CD8-positive, alpha-beta memory T cell (primary cell): ENCODE results near the gene PDZK1. TPM values are rescaled to one million over a fixed set of nuclear protein-coding genes. Genes with fewer than 3 reads are reported as not detected.
"Not testable (repeated sequence)": the region's sequence is repeated elsewhere in the genome, so short reads cannot be mapped to it uniquely, and the experiment has no call there.

Experiments used
- CTCF ChIA-PET: fragments of 350-600 bp; sonication (Branson Sonifier 250); formaldehyde crosslinking; loops from one replicate; lab custom pipeline; 2021; ENCODE audit warnings: antibody characterized with exemption; lab: Charles Lee
- POLR2A ChIA-PET: fragments of 350-600 bp; sonication (Branson Sonifier 250); formaldehyde crosslinking; loops from one replicate; lab custom pipeline; 2021; ENCODE audit warnings: antibody characterized with exemption; lab: Charles Lee
- DNase-seq, 5 donors: peaks; one replicate each; pipeline versions ENCODE4 v3.0.0 to v3.0.0-alpha.2; 2020 to 2022; ENCODE audit warnings: mixed read lengths in 1 of 5
- H3K27ac ChIP-seq: one replicate; pipeline ENCODE4 v1.7.0; 2013; ENCODE audit warnings: low read depth, mild to moderate bottlenecking, low read length, moderate library complexity
- H3K27me3 ChIP-seq: 2 replicates; pipeline ENCODE4 v1.7.0; 2013; ENCODE audit warnings: low read length, mild to moderate bottlenecking; ENCODE audit not compliant: insufficient read depth, poor library complexity, severe bottlenecking
- H3K36me3 ChIP-seq: 2 replicates; pipeline ENCODE4 v1.7.0; 2013; ENCODE audit warnings: mild to moderate bottlenecking, low read length, moderate library complexity; ENCODE audit not compliant: insufficient read depth
- H3K4me1 ChIP-seq: 2 replicates; pipeline ENCODE4 v1.7.0; 2013; ENCODE audit warnings: mild to moderate bottlenecking, low read length, moderate library complexity; ENCODE audit not compliant: insufficient read depth
- H3K4me3 ChIP-seq: 2 replicates; pipeline ENCODE4 v1.7.0; 2013; ENCODE audit warnings: mild to moderate bottlenecking, low read length
- H3K9me3 ChIP-seq: 2 replicates; pipeline ENCODE4 v1.7.0; 2013; ENCODE audit warnings: mild to moderate bottlenecking, low read length
- H3K27ac Mint-ChIP-seq, 8 donors: one replicate each; pipeline ENCODE4 v1.8.0; 2020 to 2021; ENCODE audit warnings: mixed read lengths in 8 of 8, mild to moderate bottlenecking in 6 of 8, inconsistent platforms in 3 of 8, moderate library complexity in 3 of 8
- H3K27me3 Mint-ChIP-seq, 2 donors: one replicate each; pipeline ENCODE4 v1.8.0; 2020 to 2021; ENCODE audit warnings: mixed read lengths in 2 of 2, mild to moderate bottlenecking in 1 of 2, moderate library complexity in 1 of 2
- H3K36me3 Mint-ChIP-seq, 3 donors: one replicate each; pipeline ENCODE4 v1.8.0; 2020 to 2021; ENCODE audit warnings: mixed read lengths in 3 of 3, inconsistent platforms in 1 of 3, mild to moderate bottlenecking in 1 of 3
- H3K4me1 Mint-ChIP-seq, 3 donors: one replicate each; pipeline ENCODE4 v1.8.0; 2020 to 2021; ENCODE audit warnings: mixed read lengths in 3 of 3, inconsistent platforms in 1 of 3, mild to moderate bottlenecking in 1 of 3
- H3K4me3 Mint-ChIP-seq, 7 donors: one replicate each; pipeline ENCODE4 v1.8.0; 2020 to 2021; ENCODE audit warnings: mixed read lengths in 7 of 7, mild to moderate bottlenecking in 6 of 7, moderate library complexity in 4 of 7, inconsistent platforms in 2 of 7
- H3K9me3 Mint-ChIP-seq, 5 donors: one replicate each; pipeline ENCODE4 v1.8.0; 2020 to 2022; ENCODE audit warnings: mixed read lengths in 5 of 5, mild to moderate bottlenecking in 3 of 5, moderate library complexity in 2 of 5, inconsistent platforms in 1 of 5
- polyA plus RNA-seq: library from polyadenylated mRNA; unstranded; fragments of 300-500 nt; fragmentation: Illumina TruSeq; gene quantifications from one replicate; pipeline ENCODE4 v1.2.3, GENCODE V29; 2021
- total RNA-seq, 2 experiments: library from RNA; stranded (reverse); gene quantifications; one replicate each; pipeline ENCODE4 v1.2.3, GENCODE V29; 2021

PDZK1 gene
- total and polyA plus RNA-seq, 3 experiments from 2014 or later, result 0.53 TPM; not detected in 2

DNA sequence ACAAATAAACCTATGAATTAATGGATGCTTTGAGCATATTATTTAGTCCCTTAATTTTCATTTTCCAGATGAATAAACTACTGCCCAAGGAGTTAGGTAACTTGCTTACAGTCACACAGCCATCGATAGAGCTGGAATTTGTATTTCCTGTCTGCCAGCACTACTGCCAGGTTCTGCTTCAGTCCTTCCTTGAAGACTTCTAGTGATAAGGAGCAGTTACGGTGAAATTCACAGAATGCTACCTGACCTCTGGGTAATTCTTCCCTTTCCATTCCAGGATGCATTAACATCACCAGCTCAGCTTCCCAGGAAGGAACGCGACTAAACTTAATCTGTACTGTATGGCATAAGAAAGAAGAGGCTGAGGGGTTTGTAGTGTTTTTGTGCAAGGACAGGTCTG is 23.3 kb upstream of the PDZK1 start:
- CTCF ChIA-PET, result no interaction called here
- no peak overlapping the region for H3K4me3 Mint-ChIP-seq
- peak overlapping the region in 2 of 8 donors; percentile 5 to 19 for H3K27ac Mint-ChIP-seq
- H3K4me3 ChIP-seq, result no peak overlapping the region
- H3K4me1 Mint-ChIP-seq, result no peaks in the 10 kb centered on the region
- H3K27ac ChIP-seq, result no peak overlapping the region
- no peaks in the 10 kb centered on the region for H3K27me3 ChIP-seq
- H3K36me3 Mint-ChIP-seq, result peaks cover 0 to 8% (median 5%) of the 10 kb centered on the region in 3 donors
- POLR2A ChIA-PET, result no interaction called here
- no peaks in the 10 kb centered on the region for H3K36me3 ChIP-seq
- H3K27me3 Mint-ChIP-seq, result no peaks in the 10 kb centered on the region
- no peaks in the 10 kb centered on the region for H3K4me1 ChIP-seq
- no peak for DNase-seq
- no peaks in the 10 kb centered on the region for H3K9me3 Mint-ChIP-seq
- H3K9me3 ChIP-seq, result no peaks in the 10 kb centered on the region

DNA sequence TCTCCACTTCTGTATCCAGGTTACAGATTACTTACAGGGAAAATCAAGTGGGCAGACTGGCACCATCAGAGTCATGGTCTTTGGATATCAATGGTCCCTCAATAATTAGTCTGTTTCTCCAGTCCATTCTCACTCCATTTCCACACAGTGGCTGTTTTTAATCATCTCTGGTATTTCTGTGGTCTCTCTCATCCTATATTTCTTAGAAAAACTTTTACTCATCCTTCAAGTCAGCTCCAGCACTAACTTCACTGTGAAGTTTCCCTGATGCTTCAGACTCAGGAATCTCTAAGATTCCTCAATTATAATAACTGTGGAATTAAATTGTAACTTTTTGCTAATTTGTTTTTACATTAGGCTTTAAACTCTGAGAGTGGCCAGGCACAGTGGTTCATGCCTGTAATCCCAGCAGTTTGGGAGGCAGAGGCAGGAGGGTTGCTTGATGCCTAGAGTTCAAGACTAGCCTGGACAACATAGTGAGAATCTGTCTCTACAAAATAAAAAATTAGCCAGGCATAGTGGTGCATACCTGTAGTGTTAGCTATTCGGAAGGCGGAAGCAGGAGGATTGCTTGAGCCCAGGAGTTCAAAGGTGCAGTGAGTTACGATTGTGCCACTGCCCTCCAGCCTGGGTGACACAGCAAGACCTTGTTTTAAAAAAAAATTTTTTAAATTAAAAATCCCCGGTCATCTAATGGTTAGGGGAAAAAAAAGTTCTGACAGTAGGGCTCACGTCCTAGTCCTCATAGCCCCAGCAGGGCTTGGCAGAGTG is 22.7 kb upstream of the PDZK1 start:
- no peaks in the 10 kb centered on the region for H3K4me1 ChIP-seq
- H3K9me3 Mint-ChIP-seq, result no peaks in the 10 kb centered on the region

DNA sequence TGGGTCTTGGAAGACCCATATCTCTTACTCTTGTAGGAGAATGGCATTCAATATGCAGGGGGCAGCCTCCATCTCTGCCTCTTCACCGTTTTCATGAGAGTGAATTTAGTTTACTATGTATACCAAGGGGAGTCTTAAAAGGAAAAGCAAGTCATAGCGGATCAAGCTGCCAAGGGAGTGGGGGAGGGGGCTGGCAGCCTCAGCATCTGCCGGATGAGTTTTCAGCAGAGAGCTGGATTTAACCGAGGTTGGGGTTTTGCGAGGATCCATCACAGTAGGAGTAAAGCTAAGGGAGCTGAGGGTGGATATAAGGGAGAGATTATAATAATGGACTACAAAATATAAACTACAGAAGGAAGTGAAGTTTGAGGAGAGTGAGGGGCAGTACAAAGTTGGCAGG is 22.0 kb upstream of the PDZK1 start:
- DNase-seq, result no peak
- ChIA-PET CTCF (interaction anchor here (1.1 kb wide), 1 partner anchor 8 kb away, joined by 3 read pairs; no protein-coding TSS in a partner anchor), POLR2A (no interaction called here)
- Histone ChIP-seq H3K4me1 (no peaks in the 10 kb centered on the region), H3K36me3 (no peaks in the 10 kb centered on the region), H3K27ac (no peak overlapping the region), H3K4me3 (no peak overlapping the region), H3K27me3 (no peaks in the 10 kb centered on the region), H3K9me3 (no peaks in the 10 kb centered on the region)
- H3K27me3 Mint-ChIP-seq, result no peaks in the 10 kb centered on the region
- H3K9me3 Mint-ChIP-seq, result no peaks in the 10 kb centered on the region
- peaks cover 0 to 8% (median 5%) of the 10 kb centered on the region in 3 donors for H3K36me3 Mint-ChIP-seq
- no peak overlapping the region for H3K4me3 Mint-ChIP-seq
- H3K27ac Mint-ChIP-seq, result peak overlapping the region in 1 of 8 donors; percentile 77
- H3K4me1 Mint-ChIP-seq, result no peaks in the 10 kb centered on the region

More for the DNA sequence above, 22.7 kb upstream of the PDZK1 start:
- H3K4me1 Mint-ChIP-seq, result no peaks in the 10 kb centered on the region
- no peak overlapping the region for H3K4me3 ChIP-seq
- no peak overlapping the region for H3K27ac ChIP-seq
- no peaks in the 10 kb centered on the region for H3K27me3 Mint-ChIP-seq
- no peak for DNase-seq
- ChIA-PET CTCF (interaction anchor here (1.1 kb wide), 1 partner anchor 8 kb away, joined by 3 read pairs; no protein-coding TSS in a partner anchor), POLR2A (no interaction called here)
- peak overlapping the region in 1 of 8 donors; percentile 32 for H3K27ac Mint-ChIP-seq
- H3K4me3 Mint-ChIP-seq, result no peak overlapping the region
- no peaks in the 10 kb centered on the region for H3K27me3 ChIP-seq
- peaks cover 0 to 8% (median 5%) of the 10 kb centered on the region in 3 donors for H3K36me3 Mint-ChIP-seq
- no peaks in the 10 kb centered on the region for H3K36me3 ChIP-seq
- H3K9me3 ChIP-seq, result no peaks in the 10 kb centered on the region

DNA sequence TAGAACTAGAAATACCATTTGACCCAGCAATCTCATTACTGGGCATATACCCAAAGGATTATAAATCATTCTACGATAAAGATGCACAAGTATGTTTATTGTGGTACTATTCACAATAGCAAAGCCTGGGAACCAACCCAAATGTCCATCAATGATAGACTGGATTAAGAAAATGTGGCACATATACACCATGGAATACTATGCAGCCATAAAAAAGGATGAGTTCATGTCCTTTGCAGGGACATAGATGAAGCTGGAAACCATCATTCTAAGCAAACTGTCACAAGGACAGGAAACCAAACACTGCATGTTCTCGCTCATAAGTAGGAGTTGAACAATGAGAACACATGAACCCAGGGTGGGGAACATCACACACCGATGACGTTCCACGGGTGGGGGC is 19.0 kb upstream of the PDZK1 start:
- CTCF ChIA-PET, H3K9me3 Mint-ChIP-seq, H3K36me3 Mint-ChIP-seq, POLR2A ChIA-PET, H3K27me3 ChIP-seq, H3K4me3 ChIP-seq, H3K27ac Mint-ChIP-seq, H3K4me1 ChIP-seq, H3K36me3 ChIP-seq, H3K4me3 Mint-ChIP-seq, H3K27me3 Mint-ChIP-seq, DNase-seq, H3K27ac ChIP-seq, H3K9me3 ChIP-seq: not testable (repeated sequence)
- peaks cover 6 to 11% (median 9%) of the 10 kb centered on the region in 3 donors for H3K4me1 Mint-ChIP-seq

DNA sequence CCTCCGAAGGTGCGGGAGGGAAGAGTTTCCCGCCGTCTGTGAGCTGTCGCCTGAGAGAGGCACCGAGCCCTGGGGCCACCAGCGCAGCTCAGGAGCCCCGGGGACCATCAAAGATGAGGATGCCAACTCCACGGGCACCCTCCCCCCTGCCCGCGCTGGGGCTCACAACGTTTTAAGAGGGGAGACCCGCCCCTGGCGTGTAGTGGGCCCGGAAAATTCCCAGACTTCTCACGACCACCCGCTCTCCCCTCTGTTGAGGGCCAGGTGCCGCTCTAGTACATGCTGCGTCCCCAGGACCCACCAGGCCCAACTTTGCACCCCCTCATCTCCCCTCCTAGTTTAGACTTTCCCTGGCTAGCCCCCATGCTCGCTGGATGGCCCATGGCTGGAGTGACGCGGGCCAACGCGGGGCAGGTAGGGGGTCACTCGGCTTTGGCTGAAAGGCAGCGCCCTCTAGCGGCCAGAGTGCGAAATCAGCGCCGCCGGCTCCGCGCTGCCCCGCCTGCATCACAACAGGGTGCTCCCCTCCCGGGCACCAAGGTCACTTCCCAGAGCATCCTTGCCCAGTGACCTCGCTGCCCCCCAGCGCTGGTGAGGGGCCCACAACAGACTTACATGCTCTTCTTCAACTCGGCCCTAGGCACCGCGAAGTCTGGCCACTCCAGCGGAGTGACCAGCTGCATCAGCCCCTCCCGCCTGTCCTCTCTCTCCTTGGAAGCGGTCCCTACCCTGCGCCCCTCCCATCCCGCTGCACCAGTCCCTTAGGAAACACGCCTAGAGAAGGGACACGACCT is 13.9 kb upstream of the PDZK1 start:
- H3K27me3 ChIP-seq, result peaks cover 3% of the 10 kb centered on the region
- Mint-ChIP-seq H3K27me3 (peaks cover 3 to 4% of the 10 kb centered on the region in 2 donors), H3K9me3 (no peaks in the 10 kb centered on the region), H3K4me1 (peaks cover 42 to 55% (median 55%) of the 10 kb centered on the region in 3 donors), H3K4me3 (peak overlapping the region; percentile 79 to 97 (median 89)), H3K36me3 (no peaks in the 10 kb centered on the region), H3K27ac (peak overlapping the region; percentile 62 to 97 (median 83))
- peak; percentile 58 to 80 (median 70) for DNase-seq
- POLR2A ChIA-PET, result no interaction called here
- peak overlapping the region; percentile 43 for H3K27ac ChIP-seq
- peak overlapping the region; percentile 66 for H3K4me3 ChIP-seq
- peaks cover 34% of the 10 kb centered on the region for H3K4me1 ChIP-seq
- H3K36me3 ChIP-seq, result no peaks in the 10 kb centered on the region
- H3K9me3 ChIP-seq, result no peaks in the 10 kb centered on the region
- CTCF ChIA-PET, result interaction anchor here (0.7 to 4.5 kb wide), 21 partner anchors 8 to 257 kb away, joined by 3 to 23 read pairs (median 4); no protein-coding TSS in a partner anchor

DNA sequence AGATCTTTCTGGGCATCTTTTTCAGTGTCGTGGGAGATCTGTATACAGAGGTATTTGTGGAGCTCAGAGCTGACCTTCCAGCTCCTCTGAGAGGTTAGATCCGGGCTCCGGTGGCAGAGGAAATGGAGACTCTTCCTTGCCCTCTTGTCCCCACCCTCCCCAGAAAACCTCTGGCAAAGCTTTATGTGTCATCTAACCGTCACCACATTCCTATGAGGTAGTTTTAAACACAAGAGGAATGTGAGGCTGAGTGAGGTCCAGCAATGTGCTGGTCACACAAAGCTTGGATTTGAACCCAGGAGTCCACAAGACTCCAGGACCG is 13.3 kb upstream of the PDZK1 start:
- Mint-ChIP-seq H3K27me3 (peaks cover 3 to 4% of the 10 kb centered on the region in 2 donors), H3K4me1 (peaks cover 44 to 60% (median 57%) of the 10 kb centered on the region in 3 donors), H3K4me3 (peak overlapping the region; percentile 79 to 97 (median 89)), H3K36me3 (no peaks in the 10 kb centered on the region), H3K27ac (peak overlapping the region; percentile 62 to 97 (median 82)), H3K9me3 (no peaks in the 10 kb centered on the region)
- Histone ChIP-seq H3K4me1 (peaks cover 35% of the 10 kb centered on the region), H3K27me3 (peaks cover 3% of the 10 kb centered on the region), H3K27ac (peak overlapping the region; percentile 43), H3K9me3 (no peaks in the 10 kb centered on the region), H3K36me3 (no peaks in the 10 kb centered on the region), H3K4me3 (peak overlapping the region; percentile 66)
- POLR2A ChIA-PET, result no interaction called here
- DNase-seq, result no peak
- CTCF ChIA-PET, result interaction anchor here (0.7 to 4.5 kb wide), 15 partner anchors 8 to 121 kb away, joined by 3 to 23 read pairs (median 4); no protein-coding TSS in a partner anchor

DNA sequence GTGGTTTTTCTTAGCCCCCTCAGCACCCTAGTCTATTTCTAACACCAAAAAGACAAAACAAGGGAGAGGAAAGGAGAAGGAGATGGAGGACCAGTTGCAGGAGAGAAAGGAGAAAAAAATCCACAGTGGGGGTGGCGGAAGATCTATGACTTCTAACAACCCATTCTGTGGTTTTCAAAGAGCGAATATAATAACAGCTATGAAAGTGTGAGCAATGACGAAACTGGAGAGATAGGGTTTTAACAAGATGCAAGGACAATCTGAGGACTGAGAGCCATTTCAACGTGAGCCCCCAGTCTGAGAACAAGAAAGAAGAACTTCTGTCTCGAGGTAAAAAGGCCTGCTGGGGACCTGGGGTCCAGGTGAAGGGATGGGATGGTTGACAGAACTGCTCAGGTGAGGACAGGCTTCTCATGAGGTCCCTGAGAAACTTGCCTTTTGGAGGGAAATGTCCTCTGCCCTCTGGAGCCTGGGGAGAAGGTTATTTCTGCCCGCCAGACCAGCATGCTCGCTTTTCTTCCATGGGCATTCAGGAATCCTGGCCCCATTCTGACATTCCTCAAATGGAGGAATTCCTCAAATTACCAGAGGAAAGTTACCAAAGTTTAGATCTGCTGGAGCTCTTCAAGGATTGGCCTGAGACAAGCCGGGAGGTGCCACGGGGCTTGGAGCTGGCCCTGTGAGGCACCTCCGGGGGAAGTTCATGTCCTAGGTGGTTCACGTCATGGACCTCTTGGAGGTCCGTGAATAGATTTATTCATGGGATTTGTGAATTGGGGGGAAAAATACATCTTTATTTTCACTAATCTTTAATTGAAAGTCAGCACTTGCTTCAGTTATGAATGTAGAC is 12.3 kb upstream of the PDZK1 start, which contains the start of gene CD160:
TSS of gene CD160 (plus strand) at position 270 of the 850 bp plus-strand sequence. CDS start 8,829 bp downstream, outside the sequence.
- Mint-ChIP-seq H3K27me3 (peaks cover 3 to 4% of the 10 kb centered on the region in 2 donors), H3K36me3 (no peaks in the 10 kb centered on the region), H3K27ac (peak within 1 kb of the TSS; percentile 62 to 97 (median 82)), H3K4me3 (peak within 1 kb of the TSS; percentile 79 to 97 (median 89)), H3K9me3 (no peaks in the 10 kb centered on the region), H3K4me1 (peaks cover 47 to 60% (median 57%) of the 10 kb centered on the region in 3 donors)
- Histone ChIP-seq H3K4me3 (peak within 1 kb of the TSS; percentile 66), H3K27me3 (peaks cover 3% of the 10 kb centered on the region), H3K36me3 (no peaks in the 10 kb centered on the region), H3K9me3 (no peaks in the 10 kb centered on the region), H3K27ac (peak within 1 kb of the TSS; percentile 43), H3K4me1 (peaks cover 35% of the 10 kb centered on the region)
- POLR2A ChIA-PET, result no interaction called here
- CTCF ChIA-PET, result interaction anchor here (1.0 to 4.5 kb wide), 3 partner anchors 8 to 32 kb away, joined by 3 to 23 read pairs (median 4); no protein-coding TSS in a partner anchor
- DNase-seq, result peak in 1 of 5 donors; percentile 16
